Fibroblast of lung (primary cell): Measurements from ENCODE around the gene PRAMEF12. TPM values are rescaled to one million over a fixed set of nuclear protein-coding genes. Genes with fewer than 3 reads are reported as not detected.
"Not testable (repeated sequence)": the region's sequence is repeated elsewhere in the genome, so short reads cannot be mapped to it uniquely, and the experiment has no call there.

ENCODE experiments used
- DNase-seq, 2 donors: peaks; one replicate each; pipeline versions ENCODE4 v3.0.0 to v3.0.0-alpha.2; 2010; ENCODE audit warnings: low read depth in 2 of 2
- H2AFZ ChIP-seq: 2 replicates; pipeline ENCODE4 v1.5.1; 2012; ENCODE audit warnings: low read length, control low read depth, inconsistent platforms
- H3K27ac ChIP-seq: 2 replicates; pipeline ENCODE4 v1.5.1; 2011; ENCODE audit warnings: low read length, control low read depth; ENCODE audit not compliant: insufficient read depth
- H3K27me3 ChIP-seq: 2 replicates; pipeline ENCODE4 v1.5.1; 2011; ENCODE audit warnings: mild to moderate bottlenecking, low read length; ENCODE audit not compliant: control insufficient read depth, insufficient read depth
- H3K36me3 ChIP-seq: 2 replicates; pipeline ENCODE4 v1.5.1; 2011; ENCODE audit warnings: low read length; ENCODE audit not compliant: control insufficient read depth, insufficient read depth
- H3K4me1 ChIP-seq: 2 replicates; pipeline ENCODE4 v1.5.1; 2011; ENCODE audit warnings: low read length; ENCODE audit not compliant: control insufficient read depth, insufficient read depth; ENCODE audit errors: extremely low read depth
- H3K4me2 ChIP-seq: 2 replicates; pipeline ENCODE4 v1.5.1; 2011; ENCODE audit warnings: low read length, control low read depth; ENCODE audit not compliant: insufficient read depth; ENCODE audit errors: extremely low read depth
- H3K4me3 ChIP-seq, 4 experiments: fragments of 200-600 bp in 1 of 4; sonication (generic) in 1 of 4; replicated peaks in 1 of 4; 2 replicates each; pipeline ENCODE4 v1.5.1; 2011 to 2016; ENCODE audit warnings: low read length in 4 of 4, low read depth in 3 of 4, mild to moderate bottlenecking in 3 of 4, control low read depth in 2 of 4, inconsistent platforms in 1 of 4, mixed read lengths in 1 of 4; ENCODE audit not compliant: insufficient read depth in 1 of 4; ENCODE audit errors: control extremely low read depth in 1 of 4
- H3K79me2 ChIP-seq: 2 replicates; pipeline ENCODE4 v1.5.1; 2012; ENCODE audit warnings: mild to moderate bottlenecking, low read length, inconsistent platforms; ENCODE audit not compliant: control insufficient read depth, insufficient read depth
- H3K9ac ChIP-seq: 2 replicates; pipeline ENCODE4 v1.5.1; 2011; ENCODE audit warnings: mild to moderate bottlenecking, low read length, control low read depth; ENCODE audit not compliant: insufficient read depth
- H3K9me3 ChIP-seq: 2 replicates; pipeline ENCODE4 v1.5.1; 2012; ENCODE audit warnings: low read depth, low read length; ENCODE audit not compliant: control insufficient read depth, insufficient read depth
- H4K20me1 ChIP-seq: 2 replicates; pipeline ENCODE4 v1.5.1; 2011; ENCODE audit warnings: low read length; ENCODE audit not compliant: control insufficient read depth, insufficient read depth; ENCODE audit errors: extremely low read depth
- EZH2 ChIP-seq: IDR thresholded peaks from 2 replicates; pipeline ENCODE4 v1.5.1; 2012; ENCODE audit warnings: low read length, control low read depth, mild to moderate bottlenecking; ENCODE audit errors: missing control alignments
- polyA minus RNA-seq: library from RNA; depleted of rRNA, polyadenylated mRNA; stranded (reverse); fragments of >200 nt; gene quantifications from 2 replicates; pipeline ENCODE4 v1.2.3, GENCODE V29; 2011; ENCODE audit warnings: low replicate concordance
- polyA plus RNA-seq, 2 donors: library from polyadenylated mRNA; depleted of rRNA in 1 of 2; stranded (reverse) in 1 of 2; unstranded in 1 of 2; fragments of >200 nt; gene quantifications; 2 replicates each; pipeline ENCODE4 v1.2.1, GENCODE V29; 2011 to 2012; ENCODE audit warnings: missing spikeins in 1 of 2
- total RNA-seq: library from RNA; depleted of rRNA; stranded (reverse); fragments of >200 nt; gene quantifications from 2 replicates; pipeline ENCODE4 v1.2.1, GENCODE V29; 2014
- TF ChIP-seq, protein P1 (sequence below), 2 donors: IDR thresholded peaks in 1 of 2; conservative IDR thresholded peaks in 1 of 2; 1 replicate in 1 of 2; 2 replicates in 1 of 2; pipeline ENCODE4 v1.5.1; 2011 to 2012; ENCODE audit warnings: low read length in 2 of 2, control low read depth in 1 of 2, inconsistent platforms in 1 of 2, low read depth in 1 of 2, mild to moderate bottlenecking in 1 of 2

PRAMEF12 gene
- not detected in 2 replicates for total RNA-seq
- not detected in 2 replicates for polyA plus RNA-seq
- not detected in 2 replicates for polyA plus RNA-seq (2012)
- not detected in 2 replicates for polyA minus RNA-seq

DNA sequence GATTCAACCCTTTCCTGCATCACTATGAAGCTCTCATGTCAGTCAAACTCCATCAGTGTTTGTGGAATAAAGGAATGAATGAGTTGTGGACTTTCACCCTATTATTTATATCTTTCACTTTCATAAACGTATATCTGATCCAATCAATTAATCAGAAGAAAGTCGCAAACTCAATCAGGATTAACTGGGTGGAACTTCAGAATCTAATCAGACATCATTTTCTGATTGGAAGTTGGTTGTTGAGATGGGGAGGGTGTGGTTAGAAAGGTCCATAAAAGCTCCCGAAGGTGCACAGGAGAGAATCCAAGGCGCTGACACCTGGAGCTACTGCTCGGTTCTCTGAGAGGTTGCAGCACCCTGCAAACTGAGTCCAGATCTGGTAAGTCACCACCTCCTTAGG lies at the start of gene PRAMEF12:
Gene PRAMEF12 (plus strand): TSS at position 301 of the 400 bp plus-strand sequence. CDS start 1,130 bp downstream, outside the sequence.
- TF ChIP-seq, protein P1, sequence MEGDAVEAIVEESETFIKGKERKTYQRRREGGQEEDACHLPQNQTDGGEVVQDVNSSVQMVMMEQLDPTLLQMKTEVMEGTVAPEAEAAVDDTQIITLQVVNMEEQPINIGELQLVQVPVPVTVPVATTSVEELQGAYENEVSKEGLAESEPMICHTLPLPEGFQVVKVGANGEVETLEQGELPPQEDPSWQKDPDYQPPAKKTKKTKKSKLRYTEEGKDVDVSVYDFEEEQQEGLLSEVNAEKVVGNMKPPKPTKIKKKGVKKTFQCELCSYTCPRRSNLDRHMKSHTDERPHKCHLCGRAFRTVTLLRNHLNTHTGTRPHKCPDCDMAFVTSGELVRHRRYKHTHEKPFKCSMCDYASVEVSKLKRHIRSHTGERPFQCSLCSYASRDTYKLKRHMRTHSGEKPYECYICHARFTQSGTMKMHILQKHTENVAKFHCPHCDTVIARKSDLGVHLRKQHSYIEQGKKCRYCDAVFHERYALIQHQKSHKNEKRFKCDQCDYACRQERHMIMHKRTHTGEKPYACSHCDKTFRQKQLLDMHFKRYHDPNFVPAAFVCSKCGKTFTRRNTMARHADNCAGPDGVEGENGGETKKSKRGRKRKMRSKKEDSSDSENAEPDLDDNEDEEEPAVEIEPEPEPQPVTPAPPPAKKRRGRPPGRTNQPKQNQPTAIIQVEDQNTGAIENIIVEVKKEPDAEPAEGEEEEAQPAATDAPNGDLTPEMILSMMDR (conservative IDR thresholded peaks at IDR 0.05 in 1 of 2, IDR thresholded peaks at IDR 0.05 in 1 of 2; ENCODE audit: low read depth in 1 of 2, low read length in 2 of 2) = no peak
- TF ChIP-seq EZH2 = no peak
- Histone ChIP-seq H3K9ac (no peak within 1 kb of the TSS), H3K4me1 (no peaks in the 10 kb centered on the region), H3K36me3 (no peaks in the 10 kb centered on the region), H3K9me3 (no peaks in the 10 kb centered on the region), H2AFZ (no peak within 1 kb of the TSS), H3K79me2 (no peaks in the 10 kb centered on the region), H3K27ac (no peak within 1 kb of the TSS), H3K4me2 (no peak within 1 kb of the TSS), H4K20me1 (no peaks in the 10 kb centered on the region), H3K4me3 (no peak within 1 kb of the TSS), H3K27me3 (no peaks in the 10 kb centered on the region)
- no peak for DNase-seq

DNA sequence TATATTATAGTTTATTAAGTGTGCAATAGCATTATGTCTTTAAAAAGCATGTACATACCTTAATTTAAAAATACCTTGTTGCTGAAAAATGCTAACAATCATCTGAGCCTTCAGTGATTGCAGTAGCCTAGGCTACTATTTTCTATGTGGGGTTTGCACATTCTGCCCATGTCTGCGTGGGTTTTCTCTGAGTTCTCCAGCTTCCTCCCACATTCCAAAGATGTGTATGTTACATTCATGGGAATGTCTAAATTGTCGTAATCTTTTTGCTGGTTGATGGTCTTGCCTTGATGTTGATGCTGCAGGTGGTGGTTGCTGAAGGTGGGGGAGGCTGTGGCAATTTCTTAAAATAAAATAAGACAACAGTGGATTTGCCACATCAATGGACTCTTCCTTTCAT lies 45.1 kb upstream of the PRAMEF12 start:
- H3K9ac ChIP-seq = no peak overlapping the region
- no peak overlapping the region for H3K4me3 ChIP-seq
- H2AFZ ChIP-seq = no peak overlapping the region
- H3K36me3 ChIP-seq = no peaks in the 10 kb centered on the region
- H3K79me2 ChIP-seq = no peaks in the 10 kb centered on the region
- no peak overlapping the region for H3K4me2 ChIP-seq
- no peaks in the 10 kb centered on the region for H4K20me1 ChIP-seq
- no peak for DNase-seq
- H3K4me1 ChIP-seq = no peaks in the 10 kb centered on the region
- no peaks in the 10 kb centered on the region for H3K9me3 ChIP-seq
- no peak overlapping the region for H3K27ac ChIP-seq
- no peaks in the 10 kb centered on the region for H3K27me3 ChIP-seq
- TF ChIP-seq EZH2 = no peak
- TF ChIP-seq, protein P1 (conservative IDR thresholded peaks at IDR 0.05 in 1 of 2, IDR thresholded peaks at IDR 0.05 in 1 of 2; ENCODE audit: low read depth in 1 of 2, low read length in 2 of 2) = no peak

DNA sequence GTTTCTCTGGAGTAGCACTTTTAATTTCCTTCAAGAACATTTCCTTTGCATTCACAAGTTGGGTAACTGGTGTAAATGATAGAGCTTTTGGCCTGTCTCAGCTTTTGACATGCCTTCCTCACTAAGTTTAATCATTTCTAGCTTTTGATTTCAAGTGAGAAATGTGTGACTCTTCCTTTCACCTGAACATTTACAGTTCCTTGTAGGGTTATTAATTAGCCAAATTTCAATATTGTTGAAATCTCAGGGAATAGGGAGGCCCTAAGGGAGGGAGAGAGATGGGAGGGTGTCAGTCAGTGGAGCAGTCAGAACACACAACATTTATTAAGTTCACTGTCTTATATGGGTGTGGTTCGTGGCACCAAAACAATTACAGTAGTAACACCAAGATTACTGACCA lies 43.4 kb upstream of the PRAMEF12 start:
- Histone ChIP-seq H3K27ac (no peak overlapping the region), H3K9ac (no peak overlapping the region), H3K4me3 (no peak overlapping the region), H4K20me1 (no peaks in the 10 kb centered on the region), H3K9me3 (no peaks in the 10 kb centered on the region), H2AFZ (no peak overlapping the region), H3K36me3 (no peaks in the 10 kb centered on the region), H3K27me3 (no peaks in the 10 kb centered on the region), H3K79me2 (no peaks in the 10 kb centered on the region), H3K4me2 (no peak overlapping the region), H3K4me1 (no peaks in the 10 kb centered on the region)
- DNase-seq = no peak
- no peak for TF ChIP-seq EZH2
- TF ChIP-seq, protein P1 (conservative IDR thresholded peaks at IDR 0.05 in 1 of 2, IDR thresholded peaks at IDR 0.05 in 1 of 2; ENCODE audit: low read depth in 1 of 2, low read length in 2 of 2) = no peak

DNA sequence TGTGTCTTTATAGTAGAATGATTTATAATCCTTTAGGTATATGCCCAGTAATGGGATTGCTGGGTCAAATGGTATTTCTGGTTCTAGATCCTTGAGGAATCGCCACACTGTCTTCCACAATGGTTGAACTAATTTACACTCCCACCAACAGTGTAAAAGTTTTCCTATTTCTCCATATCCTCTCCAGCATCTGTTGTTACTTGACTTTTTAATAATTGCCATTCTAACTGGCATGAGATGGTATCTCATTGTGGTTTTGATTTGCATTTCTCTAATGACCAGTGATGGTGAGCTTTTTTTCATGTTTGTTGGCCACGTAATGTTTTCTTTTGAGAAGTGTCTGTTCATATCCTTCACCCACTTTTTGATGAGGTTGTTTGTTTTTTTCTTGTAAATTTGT lies 42.5 kb upstream of the PRAMEF12 start:
- H3K4me1 ChIP-seq, H2AFZ ChIP-seq, H3K4me2 ChIP-seq, H3K4me3 ChIP-seq, H4K20me1 ChIP-seq, H3K79me2 ChIP-seq, H3K27ac ChIP-seq, H3K9ac ChIP-seq, DNase-seq, H3K9me3 ChIP-seq, H3K36me3 ChIP-seq, H3K27me3 ChIP-seq: not testable (repeated sequence)
